Measurements from ENCODE around the gene DHODH.
"Not testable (repeated sequence)": the region's sequence is repeated elsewhere in the genome, so short reads cannot be mapped to it uniquely, and the experiment has no call there.

DHODH gene

DNA sequence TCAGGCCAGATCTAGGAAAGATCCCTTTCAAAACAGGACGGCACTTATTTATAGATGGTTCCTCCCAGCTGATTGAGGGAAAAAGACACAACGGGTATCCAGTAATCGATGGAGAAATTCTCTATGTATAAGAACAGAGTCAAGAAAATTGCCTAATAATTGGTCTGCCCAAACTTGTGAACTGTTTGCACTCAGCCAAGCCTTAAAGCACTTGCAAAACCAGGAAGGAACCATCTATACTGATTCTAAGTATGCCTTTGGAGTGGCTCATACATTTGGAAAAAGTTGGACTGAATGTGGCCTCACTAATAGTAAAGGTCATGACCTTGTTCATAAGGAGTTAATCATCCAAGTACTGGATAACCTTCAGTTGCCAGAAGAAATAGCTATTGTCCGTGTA is 60.4 kb downstream of the DHODH start:
- Histone ChIP-seq H3K4me3 (ENCODE audit: low read depth in 1 of 2, low read length in 2 of 2) (no peak overlapping the region), H3K9me3 (ENCODE audit: control insufficient read depth in 1 of 2, low read length in 2 of 2) (no peaks in the 10 kb centered on the region), H3K36me3 (ENCODE audit: control insufficient read depth in 1 of 2, insufficient read depth in 2 of 2, low read length in 2 of 2) (peaks cover 0 to 3% of the 10 kb centered on the region in 2 donors), H3K27ac (ENCODE audit: low read depth, low read length) (no peak overlapping the region), H3K9ac (ENCODE audit: low read depth in 1 of 2, low read length in 2 of 2) (no peak overlapping the region), H3K27me3 (ENCODE audit: control insufficient read depth in 1 of 2, insufficient read depth in 2 of 2, low read length in 2 of 2) (no peaks in the 10 kb centered on the region), H3K4me1 (ENCODE audit: control insufficient read depth in 1 of 2, insufficient read depth in 2 of 2, low read length in 2 of 2) (peaks cover 6 to 12% of the 10 kb centered on the region in 2 donors)

DNA sequence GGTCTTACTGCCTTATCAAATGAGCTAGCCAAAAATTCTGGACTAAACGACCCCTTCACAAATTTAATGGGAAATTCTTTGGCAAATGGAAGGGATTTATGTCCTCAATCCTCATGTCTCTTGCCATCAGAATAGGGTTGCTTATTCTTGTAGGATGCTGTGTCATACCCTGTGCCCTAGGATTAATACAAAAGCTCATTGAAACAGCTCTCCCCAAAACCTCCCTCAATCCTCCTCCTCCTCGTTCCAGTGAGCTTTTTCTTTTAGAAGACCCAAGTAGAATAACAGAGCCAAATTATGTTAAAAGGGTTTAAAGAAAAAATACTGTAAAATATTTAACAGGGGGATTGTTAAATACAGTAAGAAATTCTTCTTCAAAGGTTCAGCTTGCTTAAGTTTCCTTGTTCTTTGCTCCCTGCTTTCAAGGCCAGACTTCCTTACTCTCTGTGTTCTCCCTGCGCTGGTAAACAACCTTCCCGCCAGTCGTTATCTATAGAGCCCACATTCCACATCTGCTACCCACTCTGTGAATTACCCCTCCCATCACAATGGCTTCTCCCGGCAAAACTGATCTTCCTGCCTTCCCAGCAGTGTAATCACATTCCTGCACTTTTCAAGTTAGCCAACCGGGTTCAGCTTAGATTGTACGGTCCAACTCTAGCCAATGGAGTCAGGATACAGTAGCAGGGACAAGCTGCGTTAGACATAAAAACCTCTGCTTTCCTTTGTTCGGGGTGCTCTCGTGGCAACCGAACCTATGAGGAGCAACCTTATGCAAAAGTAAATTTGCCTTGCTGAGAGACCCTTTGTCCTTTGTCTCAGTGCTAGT is 64.2 kb downstream of the DHODH start:
- no peaks in the 10 kb centered on the region for H3K27me3 ChIP-seq (ENCODE audit: control insufficient read depth in 1 of 2, insufficient read depth in 2 of 2, low read length in 2 of 2)
- no peaks in the 10 kb centered on the region for H3K36me3 ChIP-seq (ENCODE audit: control insufficient read depth in 1 of 2, insufficient read depth in 2 of 2, low read length in 2 of 2)
- H3K4me3 ChIP-seq (ENCODE audit: low read depth in 1 of 2, low read length in 2 of 2): no peak overlapping the region
- no peaks in the 10 kb centered on the region for H3K9me3 ChIP-seq (ENCODE audit: control insufficient read depth in 1 of 2, low read length in 2 of 2)
- H3K4me1 ChIP-seq (ENCODE audit: control insufficient read depth in 1 of 2, insufficient read depth in 2 of 2, low read length in 2 of 2): peaks cover 12 to 13% of the 10 kb centered on the region in 2 donors
- no peak overlapping the region for H3K27ac ChIP-seq (ENCODE audit: low read depth, low read length)
- H3K9ac ChIP-seq (ENCODE audit: low read depth in 1 of 2, low read length in 2 of 2): no peak overlapping the region

DNA sequence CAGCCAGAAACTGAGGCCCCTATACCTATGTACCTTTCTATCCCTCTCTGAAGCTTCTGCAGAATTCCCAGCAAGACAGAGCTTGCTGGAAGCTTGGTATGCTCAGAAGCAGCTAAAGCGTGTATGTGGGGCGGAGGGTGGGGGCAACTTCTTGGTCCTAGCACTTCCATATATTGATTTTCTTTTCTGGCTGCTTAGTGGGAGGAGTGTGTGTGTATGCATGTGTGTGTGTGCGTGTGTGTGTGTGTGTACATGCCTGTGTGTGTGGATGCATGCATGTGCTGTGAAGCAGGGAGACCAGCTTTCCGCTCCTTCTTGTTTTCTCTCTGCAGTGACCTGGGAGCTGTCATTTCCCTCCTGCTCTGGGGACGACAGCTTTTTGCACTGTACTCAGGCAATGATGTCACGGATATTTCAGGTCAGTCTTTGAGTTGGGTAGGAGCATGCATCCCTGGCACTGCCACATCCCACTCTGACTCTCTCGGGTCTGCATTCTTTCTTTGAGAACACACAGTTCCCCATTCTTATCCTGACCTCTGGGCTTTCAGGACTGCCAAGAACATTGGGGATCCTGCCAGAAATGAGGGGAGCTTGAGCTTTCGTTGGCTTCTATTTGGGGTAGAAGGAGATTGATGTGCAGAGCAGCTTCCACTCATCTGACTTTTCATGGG is 65.2 kb downstream of the DHODH start:
- Histone ChIP-seq H3K27ac (ENCODE audit: low read depth, low read length) (no peak overlapping the region), H3K36me3 (ENCODE audit: control insufficient read depth in 1 of 2, insufficient read depth in 2 of 2, low read length in 2 of 2) (no peaks in the 10 kb centered on the region), H3K27me3 (ENCODE audit: control insufficient read depth in 1 of 2, insufficient read depth in 2 of 2, low read length in 2 of 2) (no peaks in the 10 kb centered on the region), H3K4me1 (ENCODE audit: control insufficient read depth in 1 of 2, insufficient read depth in 2 of 2, low read length in 2 of 2) (peaks cover 12 to 13% of the 10 kb centered on the region in 2 donors), H3K4me3 (ENCODE audit: low read depth in 1 of 2, low read length in 2 of 2) (no peak overlapping the region), H3K9me3 (ENCODE audit: control insufficient read depth in 1 of 2, low read length in 2 of 2) (no peaks in the 10 kb centered on the region), H3K9ac (ENCODE audit: low read depth in 1 of 2, low read length in 2 of 2) (no peak overlapping the region)

DNA sequence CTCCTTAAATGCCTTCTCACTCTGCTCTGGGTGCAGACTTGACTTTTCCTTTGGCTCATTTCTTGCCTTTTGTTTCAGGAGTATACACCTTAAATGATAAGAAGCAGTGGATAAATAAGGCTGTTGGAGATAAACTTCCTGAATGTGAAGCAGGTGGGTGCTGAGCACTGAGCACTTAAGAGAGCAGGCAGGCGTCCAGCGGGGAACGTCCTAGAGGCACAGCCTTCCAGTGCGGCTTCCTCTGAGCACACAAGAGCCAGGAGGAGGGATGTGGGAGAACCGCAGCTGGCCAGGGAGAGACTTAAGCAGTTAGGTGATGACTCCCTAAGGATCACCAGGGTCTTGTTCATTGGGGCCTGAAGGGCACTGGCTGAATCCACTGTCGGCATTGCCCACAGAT is 66.5 kb downstream of the DHODH start:
- not testable (repeated sequence) for H3K27ac ChIP-seq (ENCODE audit: low read depth, low read length); H3K9ac ChIP-seq (ENCODE audit: low read depth in 1 of 2, low read length in 2 of 2)

More for the DNA sequence above, 66.5 kb downstream of the DHODH start:
- peaks cover 12 to 13% of the 10 kb centered on the region in 2 donors for H3K4me1 ChIP-seq (ENCODE audit: control insufficient read depth in 1 of 2, insufficient read depth in 2 of 2, low read length in 2 of 2)
- H3K36me3 ChIP-seq (ENCODE audit: control insufficient read depth in 1 of 2, insufficient read depth in 2 of 2, low read length in 2 of 2); H3K4me3 ChIP-seq (ENCODE audit: low read depth in 1 of 2, low read length in 2 of 2); H3K27me3 ChIP-seq (ENCODE audit: control insufficient read depth in 1 of 2, insufficient read depth in 2 of 2, low read length in 2 of 2); H3K9me3 ChIP-seq (ENCODE audit: control insufficient read depth in 1 of 2, low read length in 2 of 2): not testable (repeated sequence)
